ENCODE results near the gene TSKS.
A peak's percentile ranks its signal among the peaks of the same experiment; 100 is the strongest.

The TSKS gene

GRCh38 chr19:49713236-49713845 is 49.8 kb downstream of the TSKS start:
- DNase-seq = no peak

DNA sequence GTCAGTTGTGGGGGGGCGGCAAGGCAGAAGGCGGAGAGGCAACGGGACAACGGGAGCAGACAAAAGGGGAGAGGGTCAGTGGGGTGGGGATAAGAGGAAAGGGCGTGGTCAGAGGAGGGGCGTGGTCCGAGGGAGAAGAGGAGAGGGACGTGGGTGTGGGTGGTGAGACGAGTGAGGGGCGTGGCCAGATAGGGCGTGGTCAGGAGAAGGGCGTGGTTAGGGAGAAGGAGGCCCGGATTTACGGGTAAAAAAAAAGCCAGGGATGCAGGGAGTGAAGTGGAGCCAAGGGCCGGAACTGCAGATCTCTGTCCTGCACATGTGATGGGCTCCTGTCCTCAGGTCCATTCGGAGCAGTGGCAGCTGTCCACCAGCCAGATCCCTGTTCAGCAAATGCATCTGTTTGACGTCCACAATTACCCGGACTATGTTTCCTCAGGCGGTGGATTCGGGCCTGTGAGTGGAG is 50.7 kb downstream of the TSKS start:
- no peak for DNase-seq

- DNase-seq = no peak
These were observed 52.6 kb downstream of the TSKS start for GRCh38 chr19:49710372-49710951.

GRCh38 chr19:49705919-49706318 is 57.2 kb downstream of the TSKS start:
- DNase-seq = no peak

- no peak for DNase-seq
These were observed 58.0 kb downstream of the TSKS start for GRCh38 chr19:49704888-49705642.

GRCh38 chr19:49701271-49701786 is 61.8 kb downstream of the TSKS start:
- no peak for DNase-seq

DNA sequence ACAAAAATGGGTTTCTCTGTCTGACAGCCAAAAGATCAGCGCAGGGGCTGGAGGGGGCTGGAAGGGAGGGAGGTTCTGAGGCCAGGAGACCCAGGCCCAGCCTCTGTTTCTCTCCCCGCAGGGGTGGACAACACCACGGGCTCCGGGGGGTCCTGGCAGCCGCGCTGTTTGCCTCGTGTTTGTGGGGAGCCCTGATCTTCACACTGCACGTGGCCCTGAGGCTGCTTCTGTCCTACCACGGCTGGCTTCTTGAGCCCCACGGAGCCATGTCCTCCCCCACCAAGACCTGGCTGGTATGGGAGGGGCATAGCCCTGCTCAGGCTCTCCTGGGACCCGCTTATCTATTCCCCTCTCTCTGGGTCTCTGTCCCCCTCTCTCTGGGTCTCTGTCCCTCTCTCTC is 62.5 kb downstream of the TSKS start:
- no peak for DNase-seq

DNA sequence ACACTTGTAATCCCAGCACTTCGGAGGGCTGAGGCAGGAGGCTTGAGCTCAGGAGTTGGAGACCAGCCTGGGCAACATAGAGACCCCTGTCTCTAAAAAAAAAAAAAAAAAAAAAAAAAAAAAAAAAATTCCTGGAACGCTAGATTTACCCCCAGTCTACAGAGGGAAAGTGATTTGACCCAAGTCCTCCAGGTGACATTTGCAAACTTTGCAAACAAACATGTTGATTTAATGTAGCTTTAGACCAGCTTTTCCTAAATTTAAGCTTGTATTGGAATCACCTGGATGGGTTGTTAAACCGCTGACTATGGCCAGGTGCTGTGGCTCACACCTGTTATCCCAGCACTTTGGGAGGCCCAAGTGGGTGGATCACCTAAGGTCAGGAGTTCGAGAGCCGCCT is 63.7 kb downstream of the TSKS start:
- DNase-seq = no peak

- no peak for DNase-seq
These were observed 66.2 kb downstream of the TSKS start for GRCh38 chr19:49696865-49697264.

DNA sequence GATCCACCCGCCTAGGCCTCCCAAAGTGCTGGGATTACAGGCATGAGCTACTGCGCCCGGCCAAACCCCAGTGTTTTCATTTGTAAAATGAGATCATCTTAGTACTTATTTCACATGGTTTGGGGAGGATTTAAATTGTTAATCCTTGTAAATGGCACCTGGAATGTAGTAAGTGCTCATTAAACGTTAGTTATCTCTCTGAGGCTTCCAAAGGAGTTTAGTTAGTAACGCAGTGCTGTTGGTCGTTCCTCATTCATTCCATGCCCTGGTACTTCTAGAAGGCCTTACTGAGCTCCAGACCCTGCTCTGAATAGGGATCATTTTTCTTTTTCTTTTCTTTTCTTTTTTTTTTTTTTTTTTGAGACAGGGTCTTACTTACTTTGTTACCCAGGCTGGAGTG is 67.0 kb downstream of the TSKS start:
- DNase-seq = no peak

DNA sequence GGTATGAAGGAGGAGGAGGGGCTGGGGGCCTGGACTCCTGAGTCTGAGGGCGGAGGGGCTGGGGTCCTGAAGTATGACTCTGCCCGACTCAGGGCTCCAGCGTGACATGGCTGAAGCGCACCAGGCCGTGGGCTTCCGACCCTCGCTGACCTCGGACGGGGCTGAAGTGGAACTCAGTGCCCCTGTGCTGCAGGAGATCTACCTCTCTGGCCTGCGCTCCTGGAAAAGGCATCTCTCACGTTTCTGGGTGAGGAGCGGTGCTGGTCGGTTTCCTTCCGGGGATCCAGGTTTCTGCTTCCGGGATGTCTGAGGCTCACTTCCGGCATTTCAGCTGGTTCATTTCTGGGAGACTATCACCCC is 71.0 kb downstream of the TSKS start:
- no peak for DNase-seq

- DNase-seq = peak; percentile 55
These were observed 71.6 kb downstream of the TSKS start for GRCh38 chr19:49691243-49692146.

DNA sequence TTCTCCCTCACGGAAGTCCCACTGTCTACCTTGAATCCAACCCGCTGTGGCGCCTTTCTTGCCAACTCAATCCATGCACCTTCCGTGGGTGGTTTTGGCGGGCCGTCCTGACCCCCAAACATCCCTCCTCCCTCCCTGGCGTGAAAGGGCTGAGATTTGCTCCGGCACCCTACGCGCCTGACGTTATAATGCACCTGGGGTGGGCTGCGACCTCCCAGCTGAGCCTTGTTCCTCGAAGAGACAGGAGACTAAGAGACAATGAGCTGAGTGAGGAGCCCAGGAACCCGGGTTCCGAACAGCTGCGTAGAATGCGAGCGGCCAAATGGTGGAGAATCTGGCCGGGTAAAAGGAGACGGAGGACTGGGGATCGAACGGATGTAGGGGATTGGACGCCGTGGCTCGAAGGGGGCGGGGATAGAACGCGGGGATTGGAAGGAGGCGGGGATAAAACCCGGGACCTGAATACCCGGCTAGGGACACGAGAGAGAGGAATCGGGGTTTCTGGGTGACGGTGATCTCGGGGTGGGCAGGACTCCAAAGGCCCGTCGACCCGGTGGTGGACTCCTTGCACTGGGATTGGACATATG is 72.4 kb downstream of the TSKS start, which contains the start of gene CPT1C:
Gene CPT1C (plus strand): TSS at position 461 of the 587 bp plus-strand sequence. CDS start 1,137 bp downstream, outside the sequence.
- DNase-seq = peak; percentile 93

DNA sequence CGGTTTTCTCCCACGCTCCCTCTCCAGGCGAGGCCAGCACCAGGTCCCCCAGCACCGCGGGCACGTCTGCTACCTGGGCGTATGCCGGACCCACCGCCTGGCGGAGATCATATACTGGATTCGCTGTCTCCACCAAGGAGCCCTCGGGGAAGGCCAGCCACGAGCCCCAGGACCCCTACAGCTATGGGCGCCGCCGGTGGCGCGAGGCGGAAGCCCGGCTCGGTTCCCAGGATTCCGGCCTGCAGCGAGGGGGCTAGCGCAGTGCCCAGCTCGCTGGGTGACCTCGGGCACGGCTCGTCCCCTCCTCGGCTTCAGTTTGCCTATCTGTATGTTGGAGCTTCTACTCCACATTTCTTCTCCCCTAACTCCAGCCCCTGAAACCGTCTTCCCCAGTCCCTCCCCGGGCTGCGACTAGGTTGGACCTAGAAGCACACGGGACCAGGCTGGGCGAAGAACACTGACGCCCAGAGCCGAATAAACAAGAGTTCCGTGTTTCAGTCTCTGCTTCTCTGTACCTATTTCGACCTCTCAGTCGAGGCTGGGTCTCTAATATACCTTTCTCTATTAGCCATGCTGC is 72.9 kb downstream of the TSKS start:
- no peak for DNase-seq

Measured in NCI-H2107 (cell line).